NCI-H146 treated with DMSO at 0.1 percent for 48 hours (cell line): ENCODE measurements around the gene RMND5A.

Source experiments
- DNase-seq: peaks from one replicate; lab custom pipeline; 2025; ENCODE audit not compliant: unreplicated experiment; lab: John Stamatoyannopoulos, UW

Gene RMND5A

DNA sequence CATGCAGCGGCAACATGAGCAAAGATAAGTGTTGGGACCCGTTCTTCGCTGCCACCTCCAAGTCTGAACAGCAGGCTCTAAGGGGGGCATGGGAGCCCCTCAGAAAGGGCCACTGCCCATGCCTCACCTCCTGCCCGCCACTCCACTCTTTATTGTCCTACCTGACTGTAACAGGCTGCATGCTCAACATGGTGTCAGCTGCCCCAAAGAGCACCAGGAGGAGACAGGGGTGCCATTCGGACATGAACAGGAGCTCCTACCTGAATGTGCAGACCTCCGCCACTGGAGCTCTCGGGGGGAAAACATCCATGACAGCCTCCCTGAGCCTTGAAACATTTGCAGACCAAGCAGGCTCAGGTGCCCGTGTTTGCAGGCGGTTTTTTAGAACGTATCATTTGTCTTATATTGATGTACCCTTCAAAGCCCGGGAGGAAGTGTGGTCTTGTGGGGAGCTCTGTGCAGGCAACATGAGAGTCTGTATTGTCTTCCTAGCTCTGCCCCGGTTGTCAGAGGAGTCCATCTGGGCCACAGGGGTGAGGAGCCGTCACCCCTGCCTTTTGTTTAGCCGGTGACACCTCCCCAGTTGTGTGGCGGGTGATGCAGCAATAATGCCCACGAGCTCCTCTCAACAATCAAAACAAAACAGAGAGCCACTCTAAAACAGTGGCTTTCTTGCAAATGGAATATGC lies 105.7 kb downstream of the RMND5A start:
- no peak for DNase-seq

DNA sequence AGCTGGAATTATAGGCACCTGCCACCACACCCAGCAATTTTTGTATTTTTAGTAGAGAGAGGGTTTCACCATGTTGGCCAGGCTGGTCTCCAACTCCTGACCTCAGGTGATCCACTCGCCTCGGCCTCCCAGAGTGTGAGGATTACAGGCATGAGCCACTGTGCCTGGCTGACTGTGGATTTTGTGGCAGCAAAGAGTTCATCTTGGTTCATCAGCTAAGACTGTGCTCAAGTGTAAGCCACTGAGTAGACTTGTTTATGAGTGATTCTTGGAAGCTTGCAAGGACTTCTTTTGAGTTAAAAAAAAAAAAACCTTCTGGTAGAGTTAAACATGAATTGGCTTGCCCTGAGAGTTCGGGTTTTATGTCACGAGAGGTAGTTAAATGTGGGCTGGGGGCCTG lies 106.9 kb downstream of the RMND5A start:
- no peak for DNase-seq
